K562 (cell line): Measurements from ENCODE around the gene PADI1.

ENCODE experiments used
- CTCFL ChIP-seq: IDR thresholded peaks from 2 replicates; pipeline ENCODE4 v1.6.1; 2011; ENCODE audit warnings: borderline replicate concordance, low read depth, mild to moderate bottlenecking, moderate library complexity, low read length; ENCODE audit not compliant: insufficient read depth, poor library complexity, severe bottlenecking
- PRPF4 ChIP-seq: fragments of 200-400 bp; formaldehyde crosslinking; IDR thresholded peaks from one replicate; pipeline ENCODE4 v1.6.1; 2017; ENCODE audit warnings: low read length, low read depth, mild to moderate bottlenecking; ENCODE audit not compliant: insufficient read depth, poor library complexity, severe bottlenecking
- RBM22 ChIP-seq: fragments of 200-400 bp; formaldehyde crosslinking; IDR thresholded peaks from 2 replicates; pipeline ENCODE4 v1.6.1; 2018; ENCODE audit warnings: low read length, low read depth; ENCODE audit not compliant: poor library complexity, severe bottlenecking
- SP2 ChIP-seq: IDR thresholded peaks from 2 replicates; pipeline ENCODE4 v1.6.1; 2011; ENCODE audit warnings: mild to moderate bottlenecking, low read depth, low read length, moderate library complexity; ENCODE audit not compliant: poor library complexity, severe bottlenecking; ENCODE audit errors: extremely low read depth
- XRCC5 ChIP-seq: fragments of 200-400 bp; formaldehyde crosslinking; IDR thresholded peaks from 2 replicates; pipeline ENCODE4 v1.6.1; 2017; ENCODE audit warnings: low read depth, mild to moderate bottlenecking, low read length
- ZNF830 ChIP-seq: fragments of 250-450 bp; sonication (Bioruptor Pico); IDR thresholded peaks from 2 replicates; pipeline ENCODE4 v1.5.0; 2021; ENCODE audit warnings: mild to moderate bottlenecking
- TF ChIP-seq, protein P1 (sequence below): sonication (generic); formaldehyde crosslinking; IDR thresholded peaks from 2 replicates; pipeline ENCODE4 v1.9.0; 2022; ENCODE audit warnings: mild to moderate bottlenecking, missing genetic modification reagents

DNA sequence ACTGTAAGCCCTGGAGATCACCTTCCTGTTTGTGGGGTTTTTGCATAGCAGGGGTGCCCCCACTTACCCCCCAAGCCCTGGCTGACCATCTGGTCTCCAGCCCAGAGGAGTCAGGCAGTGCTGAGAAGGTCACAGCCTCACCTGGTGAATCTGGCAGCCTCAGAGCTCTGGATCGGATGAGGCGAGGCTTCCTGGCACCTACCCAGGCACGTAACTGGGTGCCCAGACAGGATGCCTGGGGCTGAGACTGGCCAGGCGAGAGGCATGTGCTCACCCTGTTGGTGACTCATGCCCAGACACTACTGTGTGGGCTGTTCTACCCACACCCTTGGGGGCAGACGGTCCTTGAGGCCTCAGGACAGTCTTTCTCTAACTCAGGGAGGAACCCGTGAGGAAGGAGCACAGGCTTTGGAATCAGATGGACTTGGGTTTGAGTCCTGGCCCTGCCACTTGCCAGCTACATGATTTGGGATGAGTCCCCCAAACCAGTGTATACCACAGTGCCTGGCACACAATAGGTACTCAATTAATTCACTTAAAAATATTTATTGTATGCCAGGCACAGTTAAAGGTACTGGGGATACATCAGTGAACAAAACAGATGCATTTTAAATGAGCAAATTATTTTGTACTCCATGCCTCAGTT is 28.9 kb downstream of the PADI1 start:
- TF ChIP-seq XRCC5: no peak
- TF ChIP-seq, protein P1, sequence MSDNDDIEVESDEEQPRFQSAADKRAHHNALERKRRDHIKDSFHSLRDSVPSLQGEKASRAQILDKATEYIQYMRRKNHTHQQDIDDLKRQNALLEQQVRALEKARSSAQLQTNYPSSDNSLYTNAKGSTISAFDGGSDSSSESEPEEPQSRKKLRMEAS: no peak
- no peak for TF ChIP-seq ZNF830 (CRISPR knock-in tag)
- TF ChIP-seq PRPF4: no peak
- TF ChIP-seq RBM22: no peak
- TF ChIP-seq CTCFL: no peak
- no peak for TF ChIP-seq SP2
